H1 (cell line): ENCODE measurements around the gene CPED1. TPM values are rescaled to one million over a fixed set of nuclear protein-coding genes. Genes with fewer than 3 reads are reported as not detected.
A peak's percentile ranks its signal among the peaks of the same experiment; 100 is the strongest.

ENCODE experiments used
- CTCF ChIA-PET: fragments of 300-600 bp; sonication (Branson Sonifier 250); formaldehyde crosslinking; loops from one replicate; lab custom pipeline; 2021; ENCODE audit not compliant: partially characterized antibody; lab: Charles Lee
- POLR2A ChIA-PET: fragments of 300-600 bp; sonication (Branson Sonifier 250); formaldehyde crosslinking; loops from one replicate; lab custom pipeline; 2021; ENCODE audit warnings: inconsistent platforms; ENCODE audit not compliant: partially characterized antibody; lab: Charles Lee
- DNase-seq, 2 experiments: peaks; one replicate each; pipeline versions ENCODE4 v3.0.0 to v3.0.0-alpha.2; 2010 to 2022; ENCODE audit warnings: low spot score in 2 of 2, low read depth in 1 of 2, mixed read lengths in 1 of 2
- FAIRE-seq: peaks from 2 replicates; lab custom pipeline; 2011; peaks lifted over from hg19 to GRCh38; lab: Jason Lieb, UNC
- H2AFZ ChIP-seq: 2 replicates; pipeline ENCODE4 v1.8.1; 2012; ENCODE audit warnings: low read length, inconsistent platforms
- H2AK5ac ChIP-seq: 2 replicates; pipeline ENCODE4 v1.6.1; 2013; ENCODE audit warnings: low read depth, low read length
- H2BK120ac ChIP-seq: replicated peaks from 2 replicates; pipeline ENCODE3; 2013; ENCODE audit warnings: low read depth, low read length, inconsistent platforms
- H2BK12ac ChIP-seq: 2 replicates; pipeline ENCODE4 v1.6.1; 2013; ENCODE audit warnings: low read depth, low read length
- H2BK15ac ChIP-seq: 2 replicates; pipeline ENCODE4 v1.6.1; 2013; ENCODE audit warnings: low read length
- H2BK20ac ChIP-seq: 2 replicates; pipeline ENCODE4 v1.6.1; 2013; ENCODE audit warnings: low read length
- H2BK5ac ChIP-seq: 2 replicates; pipeline ENCODE4 v1.6.1; 2013; ENCODE audit warnings: low read depth, low read length
- H3K14ac ChIP-seq: 2 replicates; pipeline ENCODE4 v1.6.1; 2013; ENCODE audit warnings: inconsistent platforms; ENCODE audit not compliant: insufficient read length
- H3K18ac ChIP-seq: 2 replicates; pipeline ENCODE4 v1.6.1; 2013; ENCODE audit warnings: low read length; ENCODE audit errors: extremely low read depth
- H3K23ac ChIP-seq: 2 replicates; pipeline ENCODE4 v1.6.1; 2013; ENCODE audit warnings: inconsistent platforms; ENCODE audit not compliant: insufficient read length
- H3K23me2 ChIP-seq: 2 replicates; pipeline ENCODE4 v1.6.1; 2013; ENCODE audit warnings: low read depth, low read length
- H3K27ac ChIP-seq: 2 replicates; pipeline ENCODE4 v1.6.1; 2011; ENCODE audit warnings: low read depth, low read length, inconsistent platforms
- H3K27me3 ChIP-seq, 4 experiments: replicated peaks in 1 of 4; 1 replicate in 1 of 4; 2 replicates in 3 of 4; pipeline versions ENCODE4 v1.6.1 to v1.8.1; 2011 to 2013; ENCODE audit warnings: low read length in 3 of 4, mild to moderate bottlenecking in 3 of 4, inconsistent platforms in 2 of 4, mixed read lengths in 2 of 4, moderate library complexity in 1 of 4; ENCODE audit not compliant: control insufficient read depth in 3 of 4, insufficient read depth in 3 of 4; ENCODE audit errors: extremely low read depth in 1 of 4
- H3K36me3 ChIP-seq, 4 experiments: 2 replicates each; pipeline versions ENCODE4 v1.6.1 to v1.8.1; 2011 to 2013; ENCODE audit warnings: mild to moderate bottlenecking in 4 of 4, low read length in 3 of 4, moderate library complexity in 2 of 4, control low read depth in 1 of 4, inconsistent platforms in 1 of 4; ENCODE audit not compliant: insufficient read depth in 4 of 4, control insufficient read depth in 2 of 4
- H3K4ac ChIP-seq: replicated peaks from 2 replicates; pipeline ENCODE3; 2013; ENCODE audit warnings: low read length, low read depth, mixed read lengths, inconsistent platforms; ENCODE audit not compliant: insufficient read length
- H3K4me1 ChIP-seq, 4 experiments: replicated peaks in 1 of 4; 1 replicate in 1 of 4; 2 replicates in 3 of 4; pipeline versions ENCODE4 v1.6.1 to v1.8.1; 2011 to 2013; ENCODE audit warnings: low read length in 3 of 4, inconsistent platforms in 2 of 4, mixed read lengths in 1 of 4; ENCODE audit not compliant: insufficient read depth in 4 of 4, control insufficient read depth in 3 of 4
- H3K4me2 ChIP-seq, 2 experiments: 2 replicates each; pipeline versions ENCODE4 v1.6.1 to v1.8.1; 2011 to 2013; ENCODE audit warnings: low read depth in 2 of 2, low read length in 2 of 2, control low read depth in 1 of 2, inconsistent platforms in 1 of 2, mild to moderate bottlenecking in 1 of 2; ENCODE audit not compliant: insufficient read depth in 1 of 2
- H3K4me3 ChIP-seq, 4 experiments: fragments of 200-600, 300-600 bp in 1 of 4; sonication (generic), shearing (Covaris generic), sonication (Bioruptor Twin) in 1 of 4; 2 replicates each; pipeline versions ENCODE4 v1.5.1 to v1.8.1; 2011 to 2016; ENCODE audit warnings: low read length in 4 of 4, low read depth in 3 of 4, control low read depth in 2 of 4, inconsistent platforms in 2 of 4, mild to moderate bottlenecking in 2 of 4, mixed read lengths in 1 of 4, moderate library complexity in 1 of 4; ENCODE audit not compliant: insufficient read depth in 2 of 4; ENCODE audit errors: extremely low read depth in 1 of 4
- H3K56ac ChIP-seq: replicated peaks from 2 replicates; pipeline ENCODE3; 2013; ENCODE audit warnings: low read depth, mild to moderate bottlenecking, mixed read lengths, low read length, inconsistent platforms; ENCODE audit not compliant: insufficient read length
- H3K79me1 ChIP-seq: 2 replicates; pipeline ENCODE4 v1.6.1; 2013; ENCODE audit warnings: low read depth, low read length, control low read depth
- H3K79me2 ChIP-seq, 2 experiments: 2 replicates each; pipeline versions ENCODE4 v1.6.1 to v1.8.1; 2012 to 2013; ENCODE audit warnings: low read length in 2 of 2, mild to moderate bottlenecking in 2 of 2, inconsistent platforms in 1 of 2; ENCODE audit not compliant: insufficient read depth in 2 of 2, control insufficient read depth in 1 of 2
- H3K9ac ChIP-seq, 4 experiments: replicated peaks in 1 of 4; 1 replicate in 1 of 4; 2 replicates in 3 of 4; pipeline versions ENCODE4 v1.6.1 to v1.8.1; 2011 to 2013; ENCODE audit warnings: low read depth in 3 of 4, low read length in 3 of 4, control low read depth in 2 of 4, mild to moderate bottlenecking in 2 of 4, moderate library complexity in 2 of 4, inconsistent platforms in 1 of 4; ENCODE audit errors: extremely low read depth in 1 of 4
- H3K9me3 ChIP-seq, 2 experiments: 2 replicates each; pipeline versions ENCODE4 v1.6.1 to v1.8.1; 2012 to 2013; ENCODE audit warnings: mild to moderate bottlenecking in 2 of 2, moderate library complexity in 2 of 2, control low read depth in 1 of 2, inconsistent platforms in 1 of 2, low read depth in 1 of 2, low read length in 1 of 2, mixed read lengths in 1 of 2; ENCODE audit not compliant: insufficient read depth in 2 of 2
- H4K20me1 ChIP-seq, 2 experiments: replicated peaks in 1 of 2; 2 replicates each; pipeline versions ENCODE3 to v1.8.1; 2011 to 2013; ENCODE audit warnings: inconsistent platforms in 2 of 2, low read length in 2 of 2, mild to moderate bottlenecking in 1 of 2; ENCODE audit not compliant: insufficient read depth in 2 of 2, control insufficient read depth in 1 of 2
- H4K5ac ChIP-seq: 2 replicates; pipeline ENCODE4 v1.6.1; 2013; ENCODE audit warnings: low read length, low read depth, mixed read lengths, inconsistent platforms; ENCODE audit not compliant: insufficient read length
- H4K8ac ChIP-seq: 2 replicates; pipeline ENCODE4 v1.8.0; 2013; ENCODE audit warnings: mild to moderate bottlenecking, moderate library complexity, low read length, inconsistent platforms; ENCODE audit not compliant: insufficient read depth; ENCODE audit errors: extremely low read depth
- H4K91ac ChIP-seq: replicated peaks from 2 replicates; pipeline ENCODE3; 2013; ENCODE audit warnings: low read length, mixed read lengths, inconsistent platforms; ENCODE audit not compliant: insufficient read length
- JUND ChIP-seq: IDR thresholded peaks from 2 replicates; pipeline ENCODE4 v1.6.1; 2011; ENCODE audit warnings: mild to moderate bottlenecking, improper control_type of control experiment, low read length
- POLR2AphosphoS5 ChIP-seq: IDR thresholded peaks from 2 replicates; pipeline ENCODE4 v1.6.1; 2011; ENCODE audit warnings: low read depth, low read length
- WGBS, 2 experiments: shearing (Covaris generic) in 1 of 2; methylation state at CpG; one replicate each; pipeline versions ENCODE4 v1.1.6 to v1.1.7; 2013 to 2015; ENCODE audit warnings: low lambda C conversion rate in 2 of 2, mixed read lengths in 2 of 2, inconsistent platforms in 1 of 2, low coverage in 1 of 2, missing lambda C conversion rate in 1 of 2; ENCODE audit not compliant: insufficient replicate concordance in 2 of 2, insufficient coverage in 1 of 2, insufficient read length in 1 of 2; ENCODE audit errors: extremely low coverage in 1 of 2, missing lambda C conversion rate in 1 of 2; 5-methylcytosine and 5-hydroxymethylcytosine counted together
- polyA plus RNA-seq, 7 experiments: library from polyadenylated mRNA; depleted of rRNA in 3 of 7; stranded (reverse) in 5 of 7; unstranded in 2 of 7; fragments of >200 nt in 5 of 7; fragments of 200-250 nt in 2 of 7; gene quantifications; 1 replicate in 5 of 7; 2 replicates in 1 of 7; 4 replicates in 1 of 7; pipeline versions ENCODE4 v1.2.1 to v1.2.3, GENCODE V29; 2011 to 2013; ENCODE audit warnings: missing spikeins in 2 of 7, mixed read lengths in 2 of 7
- total RNA-seq: library from RNA; stranded (reverse); fragmentation: NEBNext Ultra II Directional; extraction: Animal tissue kit (Norgen Biotek cat#: 25700); gene quantifications from 2 replicates; pipeline ENCODE4 v1.2.1, GENCODE V29; 2021

CPED1 gene
- total and polyA plus RNA-seq, 2 of the 8 experiments (the other 6 are each of a cell fraction or from before 2014, with no cell fraction given), result 0.08 to 0.39 TPM

DNA sequence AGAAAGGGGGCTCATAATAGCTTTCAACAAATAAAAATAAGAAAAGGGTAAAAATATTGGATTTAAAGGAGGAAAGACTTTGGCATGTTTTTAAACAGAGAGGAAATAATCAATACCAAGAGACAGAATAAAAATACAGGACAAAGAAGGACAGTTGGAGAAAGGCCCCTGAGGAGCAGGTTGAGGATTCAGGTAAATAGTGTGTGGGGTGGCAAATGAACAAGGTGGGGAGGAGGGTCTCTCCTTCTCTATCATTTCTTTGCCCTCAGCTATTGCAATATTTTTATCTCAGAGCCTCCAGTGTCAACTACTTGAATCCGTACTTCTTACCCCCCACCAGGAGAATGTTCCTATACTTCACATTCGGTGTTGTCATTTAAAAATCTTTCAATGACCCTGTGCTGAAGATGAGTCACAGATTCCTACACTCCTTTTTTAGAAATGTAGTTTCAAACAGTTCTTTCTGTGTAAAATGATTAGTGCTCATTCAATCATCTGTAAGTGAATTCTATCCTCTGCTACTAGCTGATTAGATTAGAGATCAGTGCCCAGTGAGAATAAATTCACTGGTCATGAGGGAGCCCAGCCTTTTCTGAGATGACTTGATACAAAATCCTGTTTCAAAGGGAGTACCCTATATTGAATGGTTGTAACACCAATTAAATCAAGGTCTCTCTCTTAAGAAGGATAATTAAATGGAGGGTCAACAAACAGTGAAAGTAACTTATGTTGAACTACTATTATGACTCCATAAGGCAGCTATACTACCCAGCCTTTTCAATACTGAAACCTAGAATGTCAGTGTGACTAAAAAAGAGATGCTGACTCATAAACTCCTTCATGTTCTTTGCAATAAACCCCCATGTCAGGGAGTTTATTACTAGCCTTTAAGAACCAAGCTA, 289.9 kb downstream of the CPED1 start:
- Histone ChIP-seq H3K18ac (no peak overlapping the region), H3K23me2 (no peaks in the 10 kb centered on the region), H3K79me1 (no peaks in the 10 kb centered on the region), H4K5ac (no peak overlapping the region), H3K9me3 (no peaks in the 10 kb centered on the region), H3K4me3 (no peak overlapping the region), H3K56ac (no peak overlapping the region), H4K20me1 (no peaks in the 10 kb centered on the region), H3K4me1 (0 out of 7 replicates have a peak, but pooled peaks cover 0 to 4% (median 0%) of the 10 kb centered on the region in 4 experiments), H2BK120ac (no peak overlapping the region), H3K27ac (no peak overlapping the region), H2AFZ (no peak overlapping the region), H3K27me3 (no peaks in the 10 kb centered on the region), H2BK12ac (no peak overlapping the region), H3K9ac (no peak overlapping the region), H4K8ac (no peak overlapping the region), H2BK20ac (no peak overlapping the region), H4K91ac (no peak overlapping the region), H3K23ac (no peak overlapping the region), H3K4ac (no peak overlapping the region), H3K36me3 (no peaks in the 10 kb centered on the region), H3K4me2 (no peak overlapping the region), H3K14ac (no peak overlapping the region), H2BK5ac (no peak overlapping the region), H3K79me2 (no peaks in the 10 kb centered on the region), H2AK5ac (no peak overlapping the region), H2BK15ac (no peak overlapping the region)
- TF ChIP-seq JUND (peak; percentile 66; the same call in 1 of the 2 replicates), POLR2AphosphoS5 (no peak)
- 68% methylated on average over 2 of the region's 2 CpGs; no CpG with 5 or more reads in 1 of the 2 experiments for WGBS, 2 experiments
- POLR2A ChIA-PET, result no interaction called here
- no peak for FAIRE-seq
- CTCF ChIA-PET, result interaction anchor here (0.6 to 0.7 kb wide), 2 partner anchors 471 to 675 kb away, joined by 3 read pairs; no protein-coding TSS in a partner anchor
- no peak for DNase-seq
